ENCODE results near the gene ZNF543.

The ZNF543 gene

DNA sequence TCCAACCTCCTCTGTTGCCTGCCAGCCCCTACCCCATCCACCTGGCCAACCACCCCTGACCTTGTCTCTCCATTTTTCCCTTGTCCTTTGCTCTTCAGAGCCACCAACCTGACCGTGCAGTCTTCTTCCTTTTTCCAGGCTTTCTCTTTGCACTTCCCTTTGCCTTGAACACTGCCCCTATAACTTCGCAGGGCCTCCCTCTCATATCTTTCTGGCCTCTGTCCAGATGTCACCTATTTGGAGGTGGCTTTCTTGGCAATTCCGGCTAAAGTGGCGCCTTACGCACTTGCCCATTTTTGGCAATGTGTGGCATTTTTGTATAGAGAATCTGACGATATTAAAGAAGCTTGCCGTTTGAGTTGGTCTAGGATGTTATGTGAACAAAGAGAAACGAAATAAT, 844 bp downstream of the ZNF543 start:
- Histone ChIP-seq H3K27me3 (ENCODE audit: control insufficient read depth, insufficient read depth, low read length) (no peaks in the 10 kb centered on the region; the same call in 1 of the 2 replicates), H3K9me3 (ENCODE audit: control insufficient read depth, insufficient read depth, low read length) (no peaks in the 10 kb centered on the region), H3K9ac (ENCODE audit: low read depth, low read length) (peak overlapping the region; percentile 68), H3K27ac (ENCODE audit: low read depth, low read length) (no peak overlapping the region), H3K4me3 (ENCODE audit: low read depth, low read length) (peak overlapping the region; percentile 87), H3K4me1 (ENCODE audit: control insufficient read depth, insufficient read depth, low read length) (peaks cover 21% of the 10 kb centered on the region), H3K36me3 (ENCODE audit: control insufficient read depth, insufficient read depth, low read length) (peaks cover 27% of the 10 kb centered on the region)

GRCh38 chr19:57321751-57322150, 1.5 kb downstream of the ZNF543 start:
- Histone ChIP-seq H3K36me3 (ENCODE audit: control insufficient read depth, insufficient read depth, low read length) (peaks cover 31% of the 10 kb centered on the region), H3K4me3 (ENCODE audit: low read depth, low read length) (peak overlapping the region; percentile 87), H3K9ac (ENCODE audit: low read depth, low read length) (no peak overlapping the region; the same call in 1 of the 2 replicates), H3K27ac (ENCODE audit: low read depth, low read length) (no peak overlapping the region), H3K27me3 (ENCODE audit: control insufficient read depth, insufficient read depth, low read length) (no peaks in the 10 kb centered on the region), H3K4me1 (ENCODE audit: control insufficient read depth, insufficient read depth, low read length) (peaks cover 21% of the 10 kb centered on the region), H3K9me3 (ENCODE audit: control insufficient read depth, insufficient read depth, low read length) (no peaks in the 10 kb centered on the region)

DNA sequence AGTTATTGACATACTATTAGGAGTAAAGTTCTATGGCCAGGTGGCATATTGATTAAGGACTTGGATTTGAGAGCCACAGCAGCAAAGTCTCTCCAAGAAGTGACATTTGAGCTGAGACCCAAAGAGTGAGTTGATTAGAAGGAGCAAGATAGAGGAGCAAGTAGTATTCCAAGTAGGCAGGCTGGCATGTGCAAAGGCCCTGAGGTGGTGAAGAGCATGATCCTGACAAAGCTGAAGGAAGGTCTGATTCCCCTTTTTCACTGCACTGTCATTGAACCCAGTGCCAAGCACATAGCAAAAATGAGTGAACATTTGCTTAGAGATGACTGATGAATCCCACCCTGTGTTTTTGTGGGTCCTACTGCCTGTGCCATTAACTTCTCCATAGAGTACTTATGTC, 4.7 kb downstream of the ZNF543 start:
- H3K36me3 ChIP-seq (ENCODE audit: control insufficient read depth, insufficient read depth, low read length) = peaks cover 60% of the 10 kb centered on the region

GRCh38 chr19:57327993-57328392, 7.7 kb downstream of the ZNF543 start:
- no peak overlapping the region for H3K27ac ChIP-seq (ENCODE audit: low read depth, low read length)
- no peaks in the 10 kb centered on the region for H3K4me1 ChIP-seq (ENCODE audit: control insufficient read depth, insufficient read depth, low read length)
- no peaks in the 10 kb centered on the region for H3K27me3 ChIP-seq (ENCODE audit: control insufficient read depth, insufficient read depth, low read length)
- H3K36me3 ChIP-seq (ENCODE audit: control insufficient read depth, insufficient read depth, low read length) = peaks cover 66% of the 10 kb centered on the region
- H3K9me3 ChIP-seq (ENCODE audit: control insufficient read depth, insufficient read depth, low read length) = no peaks in the 10 kb centered on the region
- H3K9ac ChIP-seq (ENCODE audit: low read depth, low read length) = no peak overlapping the region
- no peak overlapping the region for H3K4me3 ChIP-seq (ENCODE audit: low read depth, low read length)

More for the DNA sequence above, 4.7 kb downstream of the ZNF543 start:
- no peak overlapping the region for H3K4me3 ChIP-seq (ENCODE audit: low read depth, low read length)
- no peak overlapping the region for H3K9ac ChIP-seq (ENCODE audit: low read depth, low read length)
- H3K4me1 ChIP-seq (ENCODE audit: control insufficient read depth, insufficient read depth, low read length) = peaks cover 9% of the 10 kb centered on the region; the same call in 1 of the 2 replicates
- H3K9me3 ChIP-seq (ENCODE audit: control insufficient read depth, insufficient read depth, low read length) = no peaks in the 10 kb centered on the region
- H3K27ac ChIP-seq (ENCODE audit: low read depth, low read length) = no peak overlapping the region
- H3K27me3 ChIP-seq (ENCODE audit: control insufficient read depth, insufficient read depth, low read length) = no peaks in the 10 kb centered on the region

- peaks cover 11% of the 10 kb centered on the region for H3K36me3 ChIP-seq (ENCODE audit: control insufficient read depth, insufficient read depth, low read length)
Observed at GRCh38 chr19:57334191-57334590, 13.9 kb downstream of the ZNF543 start.

DNA sequence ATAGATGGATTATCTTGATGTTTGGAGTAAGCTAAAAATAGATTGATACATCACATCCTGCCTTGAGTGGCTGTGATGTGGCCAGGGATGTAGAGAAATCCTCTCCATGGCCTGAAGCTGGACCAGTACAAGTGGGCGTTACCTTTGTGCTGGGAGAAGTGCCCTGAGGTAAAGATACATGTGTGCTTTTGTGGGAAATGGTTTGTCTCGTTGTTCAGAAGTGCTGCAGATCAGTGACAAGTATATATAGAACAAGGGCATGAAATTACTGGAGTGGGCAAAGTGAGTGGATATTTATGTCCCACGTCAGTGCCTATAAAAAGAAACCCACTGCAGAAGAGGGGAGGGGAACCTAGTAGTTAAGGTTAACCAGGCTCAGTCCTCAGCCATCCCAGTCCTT, 18.6 kb downstream of the ZNF543 start:
- Histone ChIP-seq H3K9ac (ENCODE audit: low read depth, low read length) (no peak overlapping the region), H3K36me3 (ENCODE audit: control insufficient read depth, insufficient read depth, low read length) (no peaks in the 10 kb centered on the region), H3K27me3 (ENCODE audit: control insufficient read depth, insufficient read depth, low read length) (no peaks in the 10 kb centered on the region), H3K4me1 (ENCODE audit: control insufficient read depth, insufficient read depth, low read length) (no peaks in the 10 kb centered on the region), H3K4me3 (ENCODE audit: low read depth, low read length) (no peak overlapping the region), H3K27ac (ENCODE audit: low read depth, low read length) (no peak overlapping the region), H3K9me3 (ENCODE audit: control insufficient read depth, insufficient read depth, low read length) (no peaks in the 10 kb centered on the region)

More at GRCh38 chr19:57334191-57334590, 13.9 kb downstream of the ZNF543 start:
- Histone ChIP-seq H3K4me3 (ENCODE audit: low read depth, low read length) (no peak overlapping the region), H3K27me3 (ENCODE audit: control insufficient read depth, insufficient read depth, low read length) (no peaks in the 10 kb centered on the region), H3K27ac (ENCODE audit: low read depth, low read length) (no peak overlapping the region), H3K9me3 (ENCODE audit: control insufficient read depth, insufficient read depth, low read length) (no peaks in the 10 kb centered on the region), H3K4me1 (ENCODE audit: control insufficient read depth, insufficient read depth, low read length) (no peaks in the 10 kb centered on the region), H3K9ac (ENCODE audit: low read depth, low read length) (no peak overlapping the region)

- H3K9me3 ChIP-seq (ENCODE audit: control insufficient read depth, insufficient read depth, low read length) = no peaks in the 10 kb centered on the region
- no peaks in the 10 kb centered on the region for H3K36me3 ChIP-seq (ENCODE audit: control insufficient read depth, insufficient read depth, low read length)
- no peak overlapping the region for H3K27ac ChIP-seq (ENCODE audit: low read depth, low read length)
- no peaks in the 10 kb centered on the region for H3K4me1 ChIP-seq (ENCODE audit: control insufficient read depth, insufficient read depth, low read length)
- H3K9ac ChIP-seq (ENCODE audit: low read depth, low read length) = no peak overlapping the region
- no peak overlapping the region for H3K4me3 ChIP-seq (ENCODE audit: low read depth, low read length)
- no peaks in the 10 kb centered on the region for H3K27me3 ChIP-seq (ENCODE audit: control insufficient read depth, insufficient read depth, low read length)
Observed at GRCh38 chr19:57342582-57342981, 22.3 kb downstream of the ZNF543 start.

DNA sequence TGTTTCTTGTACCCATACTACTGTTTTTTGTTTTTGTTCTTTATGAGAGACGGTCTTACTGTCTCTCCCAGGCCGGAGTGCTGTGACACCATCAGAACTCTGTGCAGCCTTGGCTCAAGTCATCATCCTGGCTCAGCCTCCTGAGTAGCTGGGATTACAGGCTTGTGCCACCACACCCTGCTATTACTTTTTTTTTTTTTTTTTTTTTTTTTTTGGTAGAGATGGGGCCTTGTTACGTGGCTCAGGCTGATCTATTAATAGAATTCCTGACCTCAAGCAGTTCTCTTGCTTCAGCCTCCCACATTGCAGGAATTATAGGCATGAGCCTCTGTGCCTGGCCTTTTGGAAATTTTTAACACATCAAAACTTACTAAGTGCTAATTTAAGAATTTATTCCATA, 27.9 kb downstream of the ZNF543 start:
- H3K9me3 ChIP-seq (ENCODE audit: control insufficient read depth, insufficient read depth, low read length) = no peaks in the 10 kb centered on the region

GRCh38 chr19:57350877-57351805, 30.9 kb downstream of the ZNF543 start, which contains the start of gene ZNF304:
TSS of gene ZNF304 (plus strand) at chr19:57351271. CDS start at chr19:57351665, 394 bp downstream.
- Histone ChIP-seq H3K27me3 (ENCODE audit: control insufficient read depth, insufficient read depth, low read length) (no peaks in the 10 kb centered on the region), H3K27ac (ENCODE audit: low read depth, low read length) (peak within 1 kb of the TSS; percentile 51), H3K36me3 (ENCODE audit: control insufficient read depth, insufficient read depth, low read length) (peaks cover 31% of the 10 kb centered on the region), H3K9me3 (ENCODE audit: control insufficient read depth, insufficient read depth, low read length) (no peaks in the 10 kb centered on the region), H3K4me3 (ENCODE audit: low read depth, low read length) (peak within 1 kb of the TSS; percentile 97), H3K9ac (ENCODE audit: low read depth, low read length) (peak within 1 kb of the TSS; percentile 81), H3K4me1 (ENCODE audit: control insufficient read depth, insufficient read depth, low read length) (0 out of 2 replicates have a peak, but pooled peaks cover 2% of the 10 kb centered on the region)

More for the DNA sequence above, 27.9 kb downstream of the ZNF543 start:
- Histone ChIP-seq H3K4me3 (ENCODE audit: low read depth, low read length) (no peak overlapping the region), H3K4me1 (ENCODE audit: control insufficient read depth, insufficient read depth, low read length) (0 out of 2 replicates have a peak, but pooled peaks cover 2% of the 10 kb centered on the region), H3K27me3 (ENCODE audit: control insufficient read depth, insufficient read depth, low read length) (no peaks in the 10 kb centered on the region), H3K36me3 (ENCODE audit: control insufficient read depth, insufficient read depth, low read length) (0 out of 2 replicates have a peak, but pooled peaks cover 2% of the 10 kb centered on the region), H3K27ac (ENCODE audit: low read depth, low read length) (no peak overlapping the region), H3K9ac (ENCODE audit: low read depth, low read length) (no peak overlapping the region)

- Histone ChIP-seq H3K36me3 (ENCODE audit: control insufficient read depth, insufficient read depth, low read length) (peaks cover 38% of the 10 kb centered on the region), H3K4me1 (ENCODE audit: control insufficient read depth, insufficient read depth, low read length) (0 out of 2 replicates have a peak, but pooled peaks cover 2% of the 10 kb centered on the region), H3K27ac (ENCODE audit: low read depth, low read length) (no peak overlapping the region), H3K9ac (ENCODE audit: low read depth, low read length) (peak overlapping the region; percentile 81; the same call in 1 of the 2 replicates), H3K9me3 (ENCODE audit: control insufficient read depth, insufficient read depth, low read length) (no peaks in the 10 kb centered on the region), H3K27me3 (ENCODE audit: control insufficient read depth, insufficient read depth, low read length) (no peaks in the 10 kb centered on the region), H3K4me3 (ENCODE audit: low read depth, low read length) (peak overlapping the region; percentile 97)
Observed at GRCh38 chr19:57351867-57352266, 31.6 kb downstream of the ZNF543 start.

GRCh38 chr19:57355916-57356315, 35.6 kb downstream of the ZNF543 start:
- H3K36me3 ChIP-seq (ENCODE audit: control insufficient read depth, insufficient read depth, low read length) = peaks cover 60% of the 10 kb centered on the region
- H3K27me3 ChIP-seq (ENCODE audit: control insufficient read depth, insufficient read depth, low read length) = no peaks in the 10 kb centered on the region
- no peak overlapping the region for H3K4me3 ChIP-seq (ENCODE audit: low read depth, low read length)
- H3K27ac ChIP-seq (ENCODE audit: low read depth, low read length) = no peak overlapping the region
- H3K9me3 ChIP-seq (ENCODE audit: control insufficient read depth, insufficient read depth, low read length) = no peaks in the 10 kb centered on the region
- 0 out of 2 replicates have a peak, but pooled peaks cover 2% of the 10 kb centered on the region for H3K4me1 ChIP-seq (ENCODE audit: control insufficient read depth, insufficient read depth, low read length)
- H3K9ac ChIP-seq (ENCODE audit: low read depth, low read length) = no peak overlapping the region

Data from HUES48 (cell line).